B cell (primary cell): ENCODE data around the gene KDM4E. TPM values are rescaled to one million over a fixed set of nuclear protein-coding genes. Genes with fewer than 3 reads are reported as not detected.

ENCODE experiments used
- ATAC-seq: fragments of 200-7000 bp; cut with Tn5 transposase; one replicate; pipeline ENCODE4 v1.10.0; 2021; ENCODE audit warnings: low read depth, mild to moderate bottlenecking, moderate number of reproducible peaks, moderate library complexity
- CTCF ChIA-PET: fragments of 350-600 bp; sonication (Branson Sonifier 250); formaldehyde crosslinking; loops from one replicate; lab custom pipeline; 2021; ENCODE audit warnings: antibody characterized with exemption, inconsistent platforms; lab: Charles Lee
- POLR2A ChIA-PET: fragments of 350-600 bp; sonication (Branson Sonifier 250); formaldehyde crosslinking; loops from one replicate; lab custom pipeline; 2021; ENCODE audit warnings: antibody characterized with exemption; lab: Charles Lee
- DNase-seq: peaks from one replicate; pipeline ENCODE4 v3.0.0; 2013
- H2AFZ ChIP-seq: 2 replicates; pipeline ENCODE4 v1.6.1; 2012; ENCODE audit warnings: mild to moderate bottlenecking, low read depth, low read length; ENCODE audit not compliant: insufficient read depth, poor library complexity, severe bottlenecking
- H3K27ac ChIP-seq, 2 donors: 1 replicate in 1 of 2; 2 replicates in 1 of 2; pipeline ENCODE4 v1.5.1; 2012 to 2013; ENCODE audit warnings: low read length in 2 of 2, mild to moderate bottlenecking in 2 of 2, moderate library complexity in 1 of 2
- H3K27me3 ChIP-seq, 4 experiments: fragments of 200-600 bp in 1 of 4; sonication (generic) in 1 of 4; replicated peaks in 1 of 4; 1 replicate in 2 of 4; 2 replicates in 2 of 4; pipeline versions ENCODE4 v1.6.1 to v1.7.0; 2013 to 2016; ENCODE audit warnings: low read length in 3 of 4, mild to moderate bottlenecking in 2 of 4, mixed read lengths in 1 of 4, moderate library complexity in 1 of 4; ENCODE audit not compliant: insufficient read depth in 4 of 4, control insufficient read depth in 3 of 4; ENCODE audit errors: control extremely low read depth in 1 of 4
- H3K36me3 ChIP-seq, 2 experiments: replicated peaks in 1 of 2; 1 replicate in 1 of 2; 2 replicates in 1 of 2; pipeline versions ENCODE4 v1.6.1 to v1.7.1; 2013; ENCODE audit warnings: low read length in 1 of 2; ENCODE audit not compliant: insufficient read depth in 2 of 2, control insufficient read depth in 1 of 2; ENCODE audit errors: control extremely low read depth in 1 of 2, extremely low read depth in 1 of 2
- H3K4me1 ChIP-seq, 2 donors: fragments of 200-600 bp in 1 of 2; sonication (generic) in 1 of 2; 1 replicate in 1 of 2; 2 replicates in 1 of 2; pipeline versions ENCODE4 v1.5.1 to v1.6.1; 2013 to 2017; ENCODE audit warnings: low read length in 2 of 2; ENCODE audit not compliant: control insufficient read depth in 2 of 2, insufficient read depth in 2 of 2
- H3K4me2 ChIP-seq: replicated peaks from 2 replicates; pipeline ENCODE3; 2012; ENCODE audit warnings: mild to moderate bottlenecking, low read depth, low read length; ENCODE audit not compliant: poor library complexity, severe bottlenecking
- H3K4me3 ChIP-seq, 5 experiments: fragments of 200-600 bp in 1 of 5; sonication (generic) in 1 of 5; 1 replicate in 3 of 5; 2 replicates in 2 of 5; pipeline versions ENCODE4 v1.5.1 to v1.7.0; 2011 to 2016; ENCODE audit warnings: low read length in 4 of 5, mild to moderate bottlenecking in 4 of 5, low read depth in 2 of 5, control low read depth in 1 of 5, moderate library complexity in 1 of 5; ENCODE audit not compliant: insufficient read depth in 1 of 5; ENCODE audit errors: control extremely low read depth in 1 of 5, extremely low read depth in 1 of 5
- H3K79me2 ChIP-seq: fragments of 200-600 bp; sonication (generic); one replicate; pipeline ENCODE4 v1.6.0; 2016; ENCODE audit warnings: low read length; ENCODE audit not compliant: control insufficient read depth, insufficient read depth
- H3K9ac ChIP-seq: fragments of 200-600 bp; sonication (generic); 2 replicates; pipeline ENCODE4 v1.6.1; 2017; ENCODE audit warnings: mild to moderate bottlenecking, low read length, moderate library complexity
- H3K9me3 ChIP-seq, 3 donors: one replicate each; pipeline versions ENCODE4 v1.6.1 to v1.7.1; 2013; ENCODE audit warnings: low read length in 2 of 3; ENCODE audit not compliant: control insufficient read depth in 2 of 3, insufficient read depth in 1 of 3; ENCODE audit errors: control extremely low read depth in 1 of 3
- H4K20me1 ChIP-seq: 2 replicates; pipeline ENCODE4 v1.6.0; 2012; ENCODE audit warnings: mild to moderate bottlenecking, low read length; ENCODE audit not compliant: insufficient read depth, control insufficient read depth, poor library complexity, severe bottlenecking
- H3K27ac Mint-ChIP-seq: one replicate; pipeline ENCODE4 v1.8.0; 2021; ENCODE audit warnings: mixed read lengths
- H3K27me3 Mint-ChIP-seq: one replicate; pipeline ENCODE4 v1.8.0; 2021; ENCODE audit warnings: mixed read lengths
- H3K4me1 Mint-ChIP-seq: one replicate; pipeline ENCODE4 v1.8.0; 2021; ENCODE audit warnings: mixed read lengths
- H3K4me3 Mint-ChIP-seq: one replicate; pipeline ENCODE4 v1.8.0; 2021; ENCODE audit warnings: mixed read lengths
- H3K9me3 Mint-ChIP-seq: one replicate; pipeline ENCODE4 v1.8.0; 2022; ENCODE audit warnings: mixed read lengths; ENCODE audit not compliant: insufficient read depth
- EZH2 ChIP-seq: IDR thresholded peaks from 2 replicates; pipeline ENCODE4 v1.6.1; 2012; ENCODE audit warnings: borderline replicate concordance, low read depth, mild to moderate bottlenecking, moderate library complexity, low read length; ENCODE audit not compliant: insufficient read depth, poor library complexity, severe bottlenecking
- WGBS: methylation state at CpG from one replicate; pipeline ENCODE4 v1.1.5; 2013; ENCODE audit warnings: missing lambda C conversion rate; ENCODE audit not compliant: insufficient coverage; 5-methylcytosine and 5-hydroxymethylcytosine counted together
- intact Hi-C: fragments of 100-400 bp; cut with micrococcal nuclease; formaldehyde crosslinking; loops from one replicate; pipeline ENCODE4 v1.10.0; 2022
- polyA plus RNA-seq: library from polyadenylated mRNA; depleted of rRNA; stranded (reverse); fragments of >200 nt; gene quantifications from 2 replicates; pipeline ENCODE4 v1.2.3, GENCODE V29; 2012
- total RNA-seq, 2 donors: library from RNA; stranded (reverse); fragments of 120-200 nt in 1 of 2; gene quantifications; 1 replicate in 1 of 2; 2 replicates in 1 of 2; pipeline versions ENCODE4 v1.2.3 to v1.2.4, GENCODE V29; 2013 to 2022
- TF ChIP-seq, protein P1 (sequence below): fragments of 200-600 bp; IDR thresholded peaks from one replicate; pipeline ENCODE4 v1.8.0; 2022; ENCODE audit warnings: antibody characterized with exemption, mild to moderate bottlenecking

The KDM4E gene
- total and polyA plus RNA-seq, 2 donors (not counting 1 experiment from before 2014, with no cell fraction given): not detected

DNA sequence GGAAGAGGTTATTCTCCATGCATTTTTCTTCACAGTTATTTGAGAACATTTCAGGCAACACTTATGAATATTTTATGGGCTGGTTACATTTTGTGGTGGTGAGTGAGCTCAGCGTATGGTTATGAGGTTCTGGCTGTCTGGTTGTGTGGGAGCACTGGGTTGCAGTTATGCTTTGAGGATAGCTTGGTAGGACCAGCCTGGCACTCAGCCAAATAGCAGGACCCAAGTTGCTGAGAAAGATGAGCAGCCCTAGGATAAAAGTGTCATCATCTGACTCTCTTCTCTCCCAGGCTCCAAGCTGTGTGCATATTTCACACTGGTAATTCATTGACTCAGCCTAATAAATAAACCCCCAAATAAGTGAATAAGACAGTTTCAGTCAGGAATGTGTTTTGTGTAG is 33.6 kb downstream of the KDM4E start:
- no peaks in the 10 kb centered on the region for H3K79me2 ChIP-seq
- intact Hi-C loops: no loop called here
- ChIA-PET CTCF (interaction anchor here (2.0 to 3.3 kb wide), 2 partner anchors 9 to 14 kb away, joined by 5 to 15 read pairs; partner anchors contain the start of gene SRSF8), POLR2A (no interaction called here)
- Mint-ChIP-seq H3K9me3 (no peaks in the 10 kb centered on the region), H3K27ac (no peak overlapping the region), H3K4me3 (no peak overlapping the region), H3K4me1 (peaks cover 13% of the 10 kb centered on the region), H3K27me3 (peaks cover 4% of the 10 kb centered on the region)
- H3K9me3 ChIP-seq: no peaks in the 10 kb centered on the region
- no peak for TF ChIP-seq EZH2
- TF ChIP-seq, protein P1, sequence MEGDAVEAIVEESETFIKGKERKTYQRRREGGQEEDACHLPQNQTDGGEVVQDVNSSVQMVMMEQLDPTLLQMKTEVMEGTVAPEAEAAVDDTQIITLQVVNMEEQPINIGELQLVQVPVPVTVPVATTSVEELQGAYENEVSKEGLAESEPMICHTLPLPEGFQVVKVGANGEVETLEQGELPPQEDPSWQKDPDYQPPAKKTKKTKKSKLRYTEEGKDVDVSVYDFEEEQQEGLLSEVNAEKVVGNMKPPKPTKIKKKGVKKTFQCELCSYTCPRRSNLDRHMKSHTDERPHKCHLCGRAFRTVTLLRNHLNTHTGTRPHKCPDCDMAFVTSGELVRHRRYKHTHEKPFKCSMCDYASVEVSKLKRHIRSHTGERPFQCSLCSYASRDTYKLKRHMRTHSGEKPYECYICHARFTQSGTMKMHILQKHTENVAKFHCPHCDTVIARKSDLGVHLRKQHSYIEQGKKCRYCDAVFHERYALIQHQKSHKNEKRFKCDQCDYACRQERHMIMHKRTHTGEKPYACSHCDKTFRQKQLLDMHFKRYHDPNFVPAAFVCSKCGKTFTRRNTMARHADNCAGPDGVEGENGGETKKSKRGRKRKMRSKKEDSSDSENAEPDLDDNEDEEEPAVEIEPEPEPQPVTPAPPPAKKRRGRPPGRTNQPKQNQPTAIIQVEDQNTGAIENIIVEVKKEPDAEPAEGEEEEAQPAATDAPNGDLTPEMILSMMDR: no peak
- no peaks in the 10 kb centered on the region for H4K20me1 ChIP-seq
- H2AFZ ChIP-seq: no peak overlapping the region
- DNase-seq (no peak), ATAC-seq (no peak)
- no peaks in the 10 kb centered on the region for H3K36me3 ChIP-seq
- peaks cover 3 to 7% of the 10 kb centered on the region in 2 donors for H3K4me1 ChIP-seq
- H3K4me2 ChIP-seq: no peak overlapping the region
- no peak overlapping the region for H3K9ac ChIP-seq
- no peaks in the 10 kb centered on the region for H3K27me3 ChIP-seq
- no CpG with 5 or more reads among the region's 1 CpG for WGBS
- H3K27ac ChIP-seq: no peak overlapping the region
- no peak overlapping the region for H3K4me3 ChIP-seq

DNA sequence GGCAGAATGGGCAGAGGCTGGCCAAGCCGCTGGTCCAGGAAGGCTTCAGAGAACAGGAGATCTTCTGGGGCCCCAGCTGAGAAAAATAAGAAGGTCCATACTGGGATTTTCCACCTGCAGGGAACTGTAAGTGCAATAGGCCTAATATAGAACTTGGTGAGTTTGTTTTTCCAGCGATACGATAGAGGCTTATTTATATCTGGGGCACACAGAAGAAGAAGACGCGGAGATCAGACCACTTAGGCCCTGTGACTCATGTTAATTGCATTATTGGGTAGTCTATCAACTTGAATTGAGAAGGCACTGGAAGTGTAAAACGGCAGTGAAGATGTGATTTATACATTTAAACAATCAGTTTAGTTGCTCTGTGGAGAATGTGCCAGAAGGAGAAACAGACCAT is 34.0 kb downstream of the KDM4E start:
- intact Hi-C loops: no loop called here
- Mint-ChIP-seq H3K9me3 (no peaks in the 10 kb centered on the region), H3K27me3 (peaks cover 4% of the 10 kb centered on the region), H3K27ac (no peak overlapping the region), H3K4me1 (peaks cover 13% of the 10 kb centered on the region), H3K4me3 (no peak overlapping the region)
- Histone ChIP-seq H2AFZ (no peak overlapping the region), H3K36me3 (no peaks in the 10 kb centered on the region), H3K4me2 (no peak overlapping the region), H3K9me3 (no peaks in the 10 kb centered on the region), H3K27me3 (no peaks in the 10 kb centered on the region), H3K27ac (no peak overlapping the region), H3K9ac (no peak overlapping the region), H3K4me3 (no peak overlapping the region), H4K20me1 (no peaks in the 10 kb centered on the region), H3K4me1 (peaks cover 3 to 7% of the 10 kb centered on the region in 2 donors), H3K79me2 (no peaks in the 10 kb centered on the region)
- CTCF ChIA-PET: no interaction called here
- DNase-seq: no peak
- no peak for TF ChIP-seq EZH2
- TF ChIP-seq, protein P1: no peak
- POLR2A ChIA-PET: no interaction called here
- no peak for ATAC-seq
- 93% methylated on average over 3 of the region's 6 CpGs for WGBS
